Transverse colon (tissue), 4 donors: ENCODE results near the gene OR13C8.
"Not testable (repeated sequence)": the region's sequence is repeated elsewhere in the genome, so short reads cannot be mapped to it uniquely, and the experiment has no call there.

ENCODE experiments used
- CTCF ChIP-seq, 5 experiments: fragments of 200-600 bp in 3 of 5; fragments of 450-650 bp in 2 of 5; sonication (generic) in 3 of 5; IDR thresholded peaks; 1 replicate in 2 of 5; 2 replicates in 3 of 5; pipeline ENCODE4 v1.5.1; 2016 to 2017; ENCODE audit warnings: antibody characterized with exemption in 5 of 5, inconsistent platforms in 3 of 5, mild to moderate bottlenecking in 2 of 5, moderate library complexity in 1 of 5
- EP300 ChIP-seq: sonication (generic); formaldehyde crosslinking; IDR thresholded peaks from one replicate; pipeline ENCODE4 v1.6.1; 2017; ENCODE audit warnings: antibody characterized with exemption, low read depth
- POLR2AphosphoS5 ChIP-seq, 3 donors: sonication (generic); formaldehyde crosslinking; IDR thresholded peaks; one replicate each; pipeline ENCODE4 v1.6.1; 2016; ENCODE audit warnings: antibody characterized with exemption in 3 of 3

GRCh38 chr9:104598749-104599148 is 29.8 kb downstream of the OR13C8 start:
- TF ChIP-seq CTCF (IDR thresholded peaks at IDR 0.05); EP300; POLR2AphosphoS5 (IDR thresholded peaks at IDR 0.05): not testable (repeated sequence)
